NCI-H187 treated with DMSO at 0.1 percent for 48 hours (cell line): ENCODE results near the gene ZBTB5.
"Not testable (repeated sequence)": the region's sequence is repeated elsewhere in the genome, so short reads cannot be mapped to it uniquely, and the experiment has no call there.

Experiments used
- DNase-seq: peaks from one replicate; lab custom pipeline; 2025; lab: John Stamatoyannopoulos, UW

ZBTB5 gene

GRCh38 chr9:37465249-37466036, at the start of gene ZBTB5:
TSS of gene ZBTB5 (minus strand) at chr9:37465450. CDS start at chr9:37442551, 22,899 bp downstream.
- DNase-seq, result peak; percentile 83

GRCh38 chr9:37514999-37515398, 49.7 kb upstream of the ZBTB5 start:
- no peak for DNase-seq

- DNase-seq, result not testable (repeated sequence)
Observed at GRCh38 chr9:37514415-37514814, 49.2 kb upstream of the ZBTB5 start.

GRCh38 chr9:37512437-37512836, 47.2 kb upstream of the ZBTB5 start:
- DNase-seq, result no peak

GRCh38 chr9:37511016-37512010, 46.1 kb upstream of the ZBTB5 start:
- DNase-seq, result no peak

GRCh38 chr9:37510053-37510452, 44.8 kb upstream of the ZBTB5 start:
- not testable (repeated sequence) for DNase-seq

GRCh38 chr9:37509536-37509935, 44.3 kb upstream of the ZBTB5 start:
- no peak for DNase-seq

GRCh38 chr9:37508834-37509206, 43.6 kb upstream of the ZBTB5 start:
- DNase-seq, result no peak

- DNase-seq, result no peak
Observed at GRCh38 chr9:37508135-37508833, 43.0 kb upstream of the ZBTB5 start.

GRCh38 chr9:37507566-37508134, 42.4 kb upstream of the ZBTB5 start:
- no peak for DNase-seq

- no peak for DNase-seq
Observed at GRCh38 chr9:37504605-37505004, 39.4 kb upstream of the ZBTB5 start.

- DNase-seq, result no peak
Observed at GRCh38 chr9:37503736-37504135, 38.5 kb upstream of the ZBTB5 start.

- DNase-seq, result no peak
Observed at GRCh38 chr9:37501957-37502596, 36.8 kb upstream of the ZBTB5 start.

GRCh38 chr9:37499297-37499696, 34.0 kb upstream of the ZBTB5 start:
- no peak for DNase-seq

- DNase-seq, result no peak
Observed at GRCh38 chr9:37498457-37498856, 33.2 kb upstream of the ZBTB5 start.

- DNase-seq, result no peak
Observed at GRCh38 chr9:37497320-37497719, 32.1 kb upstream of the ZBTB5 start.

- DNase-seq, result no peak
Observed at GRCh38 chr9:37496020-37496419, 30.8 kb upstream of the ZBTB5 start.

GRCh38 chr9:37495571-37495970, 30.3 kb upstream of the ZBTB5 start:
- no peak for DNase-seq

- DNase-seq, result no peak
Observed at GRCh38 chr9:37491939-37492338, 26.7 kb upstream of the ZBTB5 start.

- no peak for DNase-seq
Observed at GRCh38 chr9:37486616-37487548, 21.6 kb upstream of the ZBTB5 start.
